Psoas muscle (tissue), 8 donors: Measurements from ENCODE around the gene CYP24A1. TPM values are rescaled to one million over a fixed set of nuclear protein-coding genes. Genes with fewer than 3 reads are reported as not detected.

ENCODE experiments used
- ATAC-seq, 4 donors: fragments of 200-7000 bp; cut with Tn5 transposase; one replicate each; pipeline ENCODE4 v1.9.1; 2020; ENCODE audit warnings: moderate library complexity in 3 of 4, mild to moderate bottlenecking in 2 of 4
- DNase-seq, 2 donors: peaks; one replicate each; pipeline ENCODE4 v3.0.0-alpha.2; 2020
- H3K27ac ChIP-seq: fragments of 200-600 bp; one replicate; pipeline ENCODE4 v1.8.0; 2022
- H3K27me3 ChIP-seq, 3 donors: fragments of 200-600 bp in 1 of 3; one replicate each; pipeline versions ENCODE4 v1.6.1 to v1.8.0; 2013 to 2022; ENCODE audit warnings: low read length in 2 of 3, mild to moderate bottlenecking in 2 of 3, moderate library complexity in 1 of 3; ENCODE audit not compliant: insufficient read depth in 3 of 3
- H3K36me3 ChIP-seq, 2 donors: fragments of 200-600 bp in 1 of 2; one replicate each; pipeline versions ENCODE4 v1.6.1 to v1.8.0; 2013 to 2022; ENCODE audit warnings: low read depth in 1 of 2, mild to moderate bottlenecking in 1 of 2, moderate library complexity in 1 of 2; ENCODE audit not compliant: insufficient read depth in 1 of 2
- H3K4me1 ChIP-seq: fragments of 200-600 bp; one replicate; pipeline ENCODE4 v1.8.0; 2022
- H3K4me3 ChIP-seq: fragments of 200-600 bp; one replicate; pipeline ENCODE4 v1.8.0; 2022; ENCODE audit warnings: mild to moderate bottlenecking
- H3K9me3 ChIP-seq: fragments of 200-600 bp; one replicate; pipeline ENCODE4 v1.8.0; 2022
- WGBS, 3 donors: extraction: QIAGEN DNeasy Blood & Tissue Kit; methylation state at CpG; one replicate each; pipeline versions ENCODE4 v1.1.6 to v1.1.7; 2013; 5-methylcytosine and 5-hydroxymethylcytosine counted together
- intact Hi-C, 2 donors: fragments of 100-400 bp; cut with DNase I; formaldehyde crosslinking; loops; one replicate each; pipeline versions ENCODE4 v1.11.0 to v1.14.2; 2022
- polyA plus RNA-seq, 3 donors: library from polyadenylated mRNA; stranded (reverse); fragments of 200-250 nt; gene quantifications; one replicate each; pipeline ENCODE4 v1.2.3, GENCODE V29; 2013
- total RNA-seq, 4 donors: library from RNA; stranded (reverse); fragmentation: NEBNext Ultra II Directional in 2 of 4; extraction: Animal tissue kit (Norgen Biotek cat#: 25700) in 2 of 4; gene quantifications; one replicate each; pipeline versions ENCODE4 v1.2.1 to v1.2.4, GENCODE V29; 2021 to 2023
- TF ChIP-seq, protein P1 (sequence below): fragments of 200-600 bp; IDR thresholded peaks from one replicate; pipeline ENCODE4 v1.8.0; 2022; ENCODE audit warnings: antibody characterized with exemption
- donor health status: healthy with polysubstance abuse.
- donor health status: DM: no; HTN: no; CAD: no; lungs with moderate emphysema.
- donor health status: Bipolar disorder and iron deficiency.
- donor health status: healthy.
- donor health status: DM: yes; HTN: yes; CAD: no.
- donor health status: DM: no; HTN: no; CAD: no.
- donor health status: DM: no; HTN: no; CAD: no.
- donor health status: DM: yes; HTN: yes; CAD: no.

The CYP24A1 gene
- total and polyA plus RNA-seq, 7 donors: 0.03 TPM; not detected in 6

- intact Hi-C loops: no loop called here
- WGBS, 3 donors: 93 to 99% (median 98%) methylated on average over 2 of the region's 2 CpGs
- TF ChIP-seq, protein P1, sequence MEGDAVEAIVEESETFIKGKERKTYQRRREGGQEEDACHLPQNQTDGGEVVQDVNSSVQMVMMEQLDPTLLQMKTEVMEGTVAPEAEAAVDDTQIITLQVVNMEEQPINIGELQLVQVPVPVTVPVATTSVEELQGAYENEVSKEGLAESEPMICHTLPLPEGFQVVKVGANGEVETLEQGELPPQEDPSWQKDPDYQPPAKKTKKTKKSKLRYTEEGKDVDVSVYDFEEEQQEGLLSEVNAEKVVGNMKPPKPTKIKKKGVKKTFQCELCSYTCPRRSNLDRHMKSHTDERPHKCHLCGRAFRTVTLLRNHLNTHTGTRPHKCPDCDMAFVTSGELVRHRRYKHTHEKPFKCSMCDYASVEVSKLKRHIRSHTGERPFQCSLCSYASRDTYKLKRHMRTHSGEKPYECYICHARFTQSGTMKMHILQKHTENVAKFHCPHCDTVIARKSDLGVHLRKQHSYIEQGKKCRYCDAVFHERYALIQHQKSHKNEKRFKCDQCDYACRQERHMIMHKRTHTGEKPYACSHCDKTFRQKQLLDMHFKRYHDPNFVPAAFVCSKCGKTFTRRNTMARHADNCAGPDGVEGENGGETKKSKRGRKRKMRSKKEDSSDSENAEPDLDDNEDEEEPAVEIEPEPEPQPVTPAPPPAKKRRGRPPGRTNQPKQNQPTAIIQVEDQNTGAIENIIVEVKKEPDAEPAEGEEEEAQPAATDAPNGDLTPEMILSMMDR: no peak
- no peak overlapping the region for H3K27ac ChIP-seq
- no peaks in the 10 kb centered on the region for H3K36me3 ChIP-seq
- H3K4me1 ChIP-seq: no peaks in the 10 kb centered on the region
- no peaks in the 10 kb centered on the region for H3K9me3 ChIP-seq
- peaks cover 0 to 8% (median 0%) of the 10 kb centered on the region in 3 donors for H3K27me3 ChIP-seq
- H3K4me3 ChIP-seq: no peak overlapping the region
- no peak for DNase-seq
- ATAC-seq: no peak
Observed at GRCh38 chr20:54134445-54135220, 39.2 kb downstream of the CYP24A1 start.

- Histone ChIP-seq H3K27me3 (peaks cover 0 to 8% (median 0%) of the 10 kb centered on the region in 3 donors), H3K4me3 (no peak overlapping the region), H3K36me3 (no peaks in the 10 kb centered on the region), H3K27ac (peak overlapping the region; percentile 50), H3K4me1 (no peaks in the 10 kb centered on the region), H3K9me3 (peaks cover 3% of the 10 kb centered on the region)
- TF ChIP-seq, protein P1: no peak
- DNase-seq: no peak
- WGBS, 3 donors: 63 to 71% (median 63%) methylated on average over 6 of the region's 6 CpGs
- ATAC-seq: peak; percentile 24 to 63 (median 44)
- intact Hi-C loops: no loop called here
Observed at GRCh38 chr20:54133434-54134427, 40.1 kb downstream of the CYP24A1 start.

DNA sequence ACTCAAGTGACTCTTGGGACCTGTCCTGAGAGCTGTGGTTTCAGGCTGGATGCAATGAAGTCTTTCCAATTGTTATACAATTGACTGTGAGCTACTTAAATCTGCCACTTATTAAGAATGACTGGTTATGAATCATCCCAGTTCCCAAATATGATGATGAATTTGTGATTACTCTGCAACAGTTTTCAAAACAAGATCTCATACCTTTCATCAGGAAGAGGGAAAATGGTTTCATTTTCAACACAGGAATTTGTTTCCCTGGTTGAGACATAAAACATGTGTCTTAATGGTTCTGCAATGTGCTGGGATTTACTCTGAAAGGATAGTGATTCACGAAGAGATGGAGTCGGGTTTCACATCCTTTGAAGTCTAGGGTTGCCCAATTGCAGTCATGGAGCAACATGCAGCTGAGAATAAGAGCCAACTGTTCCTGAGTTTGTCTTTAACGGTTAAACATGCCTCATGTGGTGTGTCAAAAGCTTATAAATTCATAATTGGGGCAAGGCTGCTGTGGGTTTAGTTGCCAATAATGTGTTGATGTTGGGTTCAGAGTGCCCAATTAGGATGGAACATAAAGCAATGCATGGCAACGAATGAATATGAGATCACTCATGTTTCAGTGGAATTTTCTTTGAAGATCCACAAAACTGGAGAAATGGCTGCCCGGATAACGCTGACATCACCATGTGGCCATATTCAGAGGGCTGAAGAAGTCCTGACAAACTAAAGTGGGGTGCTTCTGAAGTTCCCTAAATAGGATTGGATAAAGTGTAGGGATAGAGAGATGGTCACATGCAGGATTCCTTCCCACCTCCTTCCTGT lies 41.0 kb downstream of the CYP24A1 start:
- no peak for DNase-seq
- ATAC-seq: peak; percentile 75 to 89 (median 88)
- Histone ChIP-seq H3K27ac (peak overlapping the region; percentile 50), H3K36me3 (no peaks in the 10 kb centered on the region), H3K4me1 (no peaks in the 10 kb centered on the region), H3K9me3 (peaks cover 3% of the 10 kb centered on the region), H3K27me3 (peaks cover 0 to 8% (median 0%) of the 10 kb centered on the region in 3 donors), H3K4me3 (no peak overlapping the region)
- WGBS, 3 donors: 15 to 25% (median 17%) methylated on average over 6 of the region's 6 CpGs
- TF ChIP-seq, protein P1: no peak
- intact Hi-C loops: no loop called here
